K562 (cell line): ENCODE data around the gene TMCO2. TPM values are rescaled to one million over a fixed set of nuclear protein-coding genes. Genes with fewer than 3 reads are reported as not detected.
A peak's percentile ranks its signal among the peaks of the same experiment; 100 is the strongest.

Experiments
- AFF4 ChIP-seq: sonication (generic); formaldehyde crosslinking; IDR thresholded peaks from 2 replicates; pipeline ENCODE4 v1.8.0; 2023; ENCODE audit warnings: mild to moderate bottlenecking, missing genetic modification reagents
- CHD2 ChIP-seq: IDR thresholded peaks from 2 replicates; pipeline ENCODE4 v1.6.1; 2011; ENCODE audit warnings: low read depth, low read length
- EP300 ChIP-seq: IDR thresholded peaks from 2 replicates; pipeline ENCODE4 v1.6.1; 2012; ENCODE audit warnings: low read length, improper control_type of control experiment
- GABPA ChIP-seq: fragments of 200-800 bp; sonication (Bioruptor generic); conservative IDR thresholded peaks from 2 replicates; pipeline ENCODE4 v1.6.1; 2016; ENCODE audit warnings: low read depth, missing genetic modification characterization, missing compliant biosample characterization
- IFI16 ChIP-seq: fragments of 250-450 bp; sonication (Bioruptor Pico); IDR thresholded peaks from 2 replicates; pipeline ENCODE4 v2.1.2; 2022; ENCODE audit warnings: mild to moderate bottlenecking, inconsistent platforms
- IRF1 ChIP-seq: sonication (generic); formaldehyde crosslinking; IDR thresholded peaks from 2 replicates; pipeline ENCODE4 v1.8.0; 2022; ENCODE audit warnings: missing genetic modification reagents, mild to moderate bottlenecking, borderline replicate concordance
- KDM4B ChIP-seq, 2 experiments: fragments of 450-650 bp in 1 of 2; sonication (generic) in 1 of 2; IDR thresholded peaks; 2 replicates each; pipeline ENCODE4 v1.6.1; 2016 to 2017; ENCODE audit warnings: borderline replicate concordance in 2 of 2, antibody characterized with exemption in 1 of 2, low read depth in 1 of 2, mild to moderate bottlenecking in 1 of 2
- KLF1 ChIP-seq: fragments of 450-650 bp; IDR thresholded peaks from 2 replicates; pipeline ENCODE4 v1.6.1; 2016; ENCODE audit warnings: missing genetic modification characterization, missing compliant biosample characterization
- MBD2 ChIP-seq: sonication (generic); IDR thresholded peaks from 2 replicates; pipeline ENCODE4 v1.6.1; 2016; ENCODE audit warnings: low read depth, borderline replicate concordance
- MEF2D ChIP-seq: conservative IDR thresholded peaks from 2 replicates; pipeline ENCODE4 v1.6.1; 2016; ENCODE audit warnings: low read depth, missing genetic modification characterization, missing compliant biosample characterization
- PCBP2 ChIP-seq: fragments of 200-400 bp; formaldehyde crosslinking; IDR thresholded peaks from 2 replicates; pipeline ENCODE4 v1.6.1; 2018; ENCODE audit warnings: low read length, low read depth, mild to moderate bottlenecking, moderate library complexity; ENCODE audit not compliant: poor library complexity, severe bottlenecking
- POLR2B ChIP-seq: fragments of 450-650 bp; IDR thresholded peaks from 2 replicates; pipeline ENCODE4 v1.6.1; 2018; ENCODE audit warnings: low read depth; ENCODE audit not compliant: partially characterized antibody
- RAD51 ChIP-seq: fragments of 450-650 bp; IDR thresholded peaks from 2 replicates; pipeline ENCODE4 v1.7.1; 2016; ENCODE audit warnings: low read depth, mild to moderate bottlenecking, borderline replicate concordance
- SMAD4 ChIP-seq: fragments of 250-450 bp; sonication (Bioruptor Pico); conservative IDR thresholded peaks from 2 replicates; pipeline ENCODE4 v1.8.0; 2021; ENCODE audit warnings: inconsistent platforms, mild to moderate bottlenecking, moderate library complexity
- SMC3 ChIP-seq: conservative IDR thresholded peaks from 2 replicates; pipeline ENCODE4 v1.6.1; 2011; ENCODE audit warnings: low read depth, low read length, improper control_type of control experiment; ENCODE audit not compliant: insufficient read depth
- TBL1XR1 ChIP-seq, 2 experiments: IDR thresholded peaks; 2 replicates each; pipeline ENCODE4 v1.6.1; 2012; ENCODE audit warnings: improper control_type of control experiment in 2 of 2, low read length in 2 of 2, mild to moderate bottlenecking in 1 of 2
- XRCC3 ChIP-seq: fragments of 450-650 bp; IDR thresholded peaks from 2 replicates; pipeline ENCODE4 v1.6.1; 2017; ENCODE audit warnings: mild to moderate bottlenecking, moderate library complexity
- ZNF324 ChIP-seq: fragments of 250-450 bp; sonication (Bioruptor Pico); IDR thresholded peaks from 2 replicates; pipeline ENCODE4 v1.4.0; 2020; ENCODE audit warnings: mild to moderate bottlenecking
- polyA plus RNA-seq, 8 experiments: library from polyadenylated mRNA; depleted of rRNA in 4 of 8; stranded (reverse) in 5 of 8; unstranded in 3 of 8; fragments of >200 nt; fragmentation: Nextera tagmentation in 2 of 8; fragmentation: Illumina TruSeq in 1 of 8; extraction: Ambion mirVana in 2 of 8; extraction: Trizol in 1 of 8; gene quantifications; 2 replicates each; pipeline versions ENCODE4 v1.2.1 to v1.2.3, GENCODE V29; 2011 to 2014; ENCODE audit warnings: inconsistent platforms in 1 of 8, missing spikeins in 1 of 8
- total RNA-seq, 7 experiments: library from RNA; depleted of rRNA in 6 of 7; stranded (reverse); fragments of >200 nt in 6 of 7; fragmentation: Illumina TruSeq in 2 of 7; extraction: Trizol in 2 of 7; gene quantifications; 2 replicates each; pipeline versions ENCODE4 v1.2.1 to v1.2.3, GENCODE V29; 2011 to 2021; ENCODE audit warnings: low replicate concordance in 1 of 7
- TF ChIP-seq, protein P1 (sequence below), 3 experiments: fragments of 200-800 bp in 1 of 3; sonication (Bioruptor generic) in 1 of 3; sonication (generic) in 1 of 3; formaldehyde crosslinking in 1 of 3; IDR thresholded peaks; 2 replicates each; pipeline versions ENCODE4 v1.6.1 to v1.8.0; 2016 to 2022; ENCODE audit warnings: mild to moderate bottlenecking in 2 of 3, missing compliant biosample characterization in 2 of 3, missing genetic modification characterization in 2 of 3, missing genetic modification reagents in 1 of 3
- TF ChIP-seq, protein P2 (sequence below): fragments of 450-650 bp; IDR thresholded peaks from 2 replicates; pipeline ENCODE4 v1.6.1; 2016

TMCO2 gene
- total and polyA plus RNA-seq, 9 of the 15 experiments (the other 6 are each of a cell fraction or from before 2014, with no cell fraction given): not detected

DNA sequence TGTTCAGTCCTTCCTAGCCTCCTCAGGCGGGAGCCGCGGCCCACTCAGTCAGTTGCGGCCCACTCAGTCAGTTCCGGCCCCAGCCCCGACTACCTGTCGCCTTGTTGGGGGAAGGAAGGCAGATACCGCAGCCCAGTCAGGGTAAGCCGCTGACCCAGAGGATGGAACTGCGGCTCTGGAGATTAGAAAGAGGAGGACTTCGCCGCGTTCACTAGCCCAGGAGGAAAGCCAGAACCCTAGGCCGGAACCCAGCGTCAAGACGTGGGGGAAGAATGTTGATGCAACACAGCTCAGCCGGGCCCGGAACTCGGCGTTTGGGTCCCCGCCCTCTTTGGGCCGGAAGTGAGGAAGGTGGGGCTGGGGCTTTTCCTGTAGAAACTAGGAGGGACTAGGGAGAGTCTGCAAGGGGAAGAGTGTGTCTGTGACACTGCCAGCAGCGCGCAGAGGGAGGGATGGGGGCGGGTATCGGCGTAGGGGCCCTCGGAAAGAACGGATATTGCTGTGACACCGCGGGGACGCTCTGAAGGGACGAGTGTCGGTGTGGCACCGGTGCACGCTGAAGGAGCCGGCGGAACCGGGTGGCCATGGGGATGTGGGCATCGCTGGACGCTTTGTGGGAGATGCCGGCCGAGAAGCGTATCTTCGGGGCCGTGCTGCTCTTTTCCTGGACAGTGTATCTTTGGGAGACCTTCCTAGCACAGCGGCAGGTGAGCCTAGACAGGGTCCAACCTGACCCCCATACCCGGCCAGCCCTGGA lies 10.1 kb downstream of the TMCO2 start, which contains the start of gene ZMPSTE24 (continued):
- peak; percentile 59; the same call in 1 of the 2 replicates for TF ChIP-seq RAD51
- TF ChIP-seq XRCC3: no peak
- peak; percentile 80 for TF ChIP-seq SMAD4 (CRISPR knock-in tag)
- TF ChIP-seq CHD2: peak; percentile 44; the same call in 1 of the 2 replicates
- peak; percentile 74; the same call in 1 of the 2 replicates for TF ChIP-seq AFF4 (CRISPR knock-in tag)
- TF ChIP-seq MBD2: peak; percentile 62
- peak; percentile 96 for TF ChIP-seq KLF1 (tag)
- TF ChIP-seq MEF2D (tag): no peak; the same call in 1 of the 2 replicates
- TF ChIP-seq IRF1: peak; percentile 78; the same call in 1 of the 2 replicates
- TF ChIP-seq TBL1XR1 (IDR thresholded peaks at IDR 0.05; ENCODE audit: low read length in 2 of 2): peak; percentile 71 to 74; a peak in 3 of 4 replicates
- no peak for TF ChIP-seq IFI16 (CRISPR knock-in tag)
- TF ChIP-seq KDM4B (IDR thresholded peaks at IDR 0.05; ENCODE audit: borderline replicate concordance in 2 of 2, low read depth in 1 of 2): peak in 1 of 2 experiments; percentile 97; a peak in 2 of 4 replicates
- TF ChIP-seq EP300: peak; percentile 75
- TF ChIP-seq ZNF324 (CRISPR knock-in tag): peak; percentile 40; the same call in 1 of the 2 replicates
- 0 out of 2 replicates have a peak, but pooled peaks have one; percentile 17 for TF ChIP-seq SMC3
- TF ChIP-seq POLR2B: peak; percentile 83
- peak; percentile 100 for TF ChIP-seq GABPA (tag)
- TF ChIP-seq, protein P1, sequence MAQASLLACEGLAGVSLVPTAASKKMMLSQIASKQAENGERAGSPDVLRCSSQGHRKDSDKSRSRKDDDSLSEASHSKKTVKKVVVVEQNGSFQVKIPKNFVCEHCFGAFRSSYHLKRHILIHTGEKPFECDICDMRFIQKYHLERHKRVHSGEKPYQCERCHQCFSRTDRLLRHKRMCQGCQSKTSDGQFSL (CRISPR knock-in tag; IDR thresholded peaks at IDR 0.05): peak; percentile 71
- TF ChIP-seq, protein P1 (tag; IDR thresholded peaks at IDR 0.05): no peak
- no peak for TF ChIP-seq PCBP2
- TF ChIP-seq, protein P2, sequence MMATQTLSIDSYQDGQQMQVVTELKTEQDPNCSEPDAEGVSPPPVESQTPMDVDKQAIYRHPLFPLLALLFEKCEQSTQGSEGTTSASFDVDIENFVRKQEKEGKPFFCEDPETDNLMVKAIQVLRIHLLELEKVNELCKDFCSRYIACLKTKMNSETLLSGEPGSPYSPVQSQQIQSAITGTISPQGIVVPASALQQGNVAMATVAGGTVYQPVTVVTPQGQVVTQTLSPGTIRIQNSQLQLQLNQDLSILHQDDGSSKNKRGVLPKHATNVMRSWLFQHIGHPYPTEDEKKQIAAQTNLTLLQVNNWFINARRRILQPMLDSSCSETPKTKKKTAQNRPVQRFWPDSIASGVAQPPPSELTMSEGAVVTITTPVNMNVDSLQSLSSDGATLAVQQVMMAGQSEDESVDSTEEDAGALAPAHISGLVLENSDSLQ: peak; percentile 87
